Stimulated activated CD8-positive, alpha-beta memory T cell treated with anti-CD3 and anti-CD28 coated beads, Interleukin-2, amount 100 ng/mL, for 48 hours (primary cell): ENCODE measurements around the gene NFKB1.

Source experiments
- DNase-seq, 2 donors: peaks; one replicate each; pipeline ENCODE4 v3.0.0-alpha.2; 2020; ENCODE audit warnings: low read depth in 2 of 2

Gene NFKB1

GRCh38 chr4:102494603-102495002, 6.6 kb upstream of the NFKB1 start:
- DNase-seq = no peak

- no peak for DNase-seq
Measured at GRCh38 chr4:102497986-102498385, 3.2 kb upstream of the NFKB1 start.

GRCh38 chr4:102500352-102500695, 835 bp upstream of the NFKB1 start:
- peak in 1 of 2 donors; percentile 14 for DNase-seq

GRCh38 chr4:102501447-102501696, 213 bp downstream of the NFKB1 start:
- no peak for DNase-seq

GRCh38 chr4:102502543-102502818, 1.3 kb downstream of the NFKB1 start:
- DNase-seq = no peak

- no peak for DNase-seq
Measured at GRCh38 chr4:102503301-102503746, 2.2 kb downstream of the NFKB1 start.

- DNase-seq = no peak
Measured at GRCh38 chr4:102503831-102504786, 3.0 kb downstream of the NFKB1 start.

- no peak for DNase-seq
Measured at GRCh38 chr4:102504941-102505340, 3.8 kb downstream of the NFKB1 start.

- no peak for DNase-seq
Measured at GRCh38 chr4:102505708-102506107, 4.5 kb downstream of the NFKB1 start.

- DNase-seq = no peak
Measured at GRCh38 chr4:102506523-102506922, 5.4 kb downstream of the NFKB1 start.

GRCh38 chr4:102511830-102512605, 10.9 kb downstream of the NFKB1 start:
- no peak for DNase-seq

- no peak for DNase-seq
Measured at GRCh38 chr4:102514298-102514964, 13.3 kb downstream of the NFKB1 start.

GRCh38 chr4:102517753-102518152, 16.6 kb downstream of the NFKB1 start:
- DNase-seq = no peak

- DNase-seq = no peak
Measured at GRCh38 chr4:102518703-102519131, 17.6 kb downstream of the NFKB1 start.

GRCh38 chr4:102519925-102520324, 18.8 kb downstream of the NFKB1 start:
- no peak for DNase-seq

GRCh38 chr4:102521570-102521969, 20.4 kb downstream of the NFKB1 start:
- no peak for DNase-seq

GRCh38 chr4:102522031-102522440, 20.9 kb downstream of the NFKB1 start:
- DNase-seq = no peak

GRCh38 chr4:102524691-102525090, 23.5 kb downstream of the NFKB1 start:
- no peak for DNase-seq

- DNase-seq = no peak
Measured at GRCh38 chr4:102525097-102525496, 23.9 kb downstream of the NFKB1 start.

GRCh38 chr4:102525504-102525903, 24.3 kb downstream of the NFKB1 start:
- DNase-seq = no peak

GRCh38 chr4:102526532-102526931, 25.4 kb downstream of the NFKB1 start:
- no peak for DNase-seq

GRCh38 chr4:102527695-102528283, 26.6 kb downstream of the NFKB1 start:
- DNase-seq = no peak
